Aorta (tissue), 5 donors: ENCODE results near the gene EXOC2. TPM values are rescaled to one million over a fixed set of nuclear protein-coding genes. Genes with fewer than 3 reads are reported as not detected.
"Not testable (repeated sequence)": the region's sequence is repeated elsewhere in the genome, so short reads cannot be mapped to it uniquely, and the experiment has no call there.

Experiments
- ATAC-seq: fragments of 200-7000 bp; cut with Tn5 transposase; one replicate; pipeline ENCODE4 v1.9.1; 2022; ENCODE audit warnings: moderate library complexity; ENCODE audit not compliant: low FRiP score
- DNase-seq, 2 donors: peaks; one replicate each; pipeline ENCODE4 v3.0.0-alpha.2; 2020
- H3K27ac ChIP-seq, 2 donors: one replicate each; pipeline ENCODE4 v1.5.1; 2013; ENCODE audit warnings: low read length in 2 of 2, mild to moderate bottlenecking in 2 of 2, moderate library complexity in 2 of 2, control low read depth in 1 of 2, inconsistent platforms in 1 of 2, low read depth in 1 of 2
- H3K27me3 ChIP-seq, 2 donors: one replicate each; pipeline ENCODE4 v1.6.1; 2013; ENCODE audit warnings: control low read depth in 1 of 2, low read length in 1 of 2, mild to moderate bottlenecking in 1 of 2, moderate library complexity in 1 of 2; ENCODE audit not compliant: insufficient read depth in 2 of 2, control insufficient read depth in 1 of 2
- H3K36me3 ChIP-seq, 2 donors: one replicate each; pipeline ENCODE4 v1.6.1; 2013; ENCODE audit warnings: control low read depth in 1 of 2, low read length in 1 of 2, mild to moderate bottlenecking in 1 of 2; ENCODE audit not compliant: insufficient read depth in 2 of 2, control insufficient read depth in 1 of 2
- H3K4me1 ChIP-seq, 2 donors: one replicate each; pipeline ENCODE4 v1.6.1; 2013; ENCODE audit warnings: low read length in 2 of 2, control low read depth in 1 of 2, mild to moderate bottlenecking in 1 of 2, moderate library complexity in 1 of 2; ENCODE audit not compliant: insufficient read depth in 2 of 2, control insufficient read depth in 1 of 2
- H3K4me3 ChIP-seq, 2 donors: one replicate each; pipeline ENCODE4 v1.5.1; 2013; ENCODE audit warnings: low read length in 2 of 2, control low read depth in 1 of 2, mild to moderate bottlenecking in 1 of 2
- H3K9me3 ChIP-seq: one replicate; pipeline ENCODE4 v1.6.1; 2013; ENCODE audit warnings: mild to moderate bottlenecking, low read length; ENCODE audit not compliant: control insufficient read depth
- WGBS, 2 donors: extraction: QIAGEN DNeasy Blood & Tissue Kit; methylation state at CpG; one replicate each; pipeline ENCODE4 v1.1.7; 2013; 5-methylcytosine and 5-hydroxymethylcytosine counted together
- intact Hi-C, 2 donors: fragments of 100-400 bp; cut with DNase I; formaldehyde crosslinking; loops; one replicate each; pipeline versions ENCODE4 v1.14.2 to v1.15.0; 2022
- polyA plus RNA-seq, 2 donors: library from polyadenylated mRNA; stranded (reverse); fragments of 200-250 nt; gene quantifications; one replicate each; pipeline ENCODE4 v1.2.3, GENCODE V29; 2013
- total RNA-seq, 2 donors: library from RNA; stranded (reverse); fragmentation: NEBNext Ultra II Directional; extraction: Animal tissue kit (Norgen Biotek cat#: 25700); gene quantifications; one replicate each; pipeline ENCODE4 v1.2.1, GENCODE V29; 2021
- donor health status: healthy with polysubstance abuse.
- donor health status: Bipolar disorder and iron deficiency.
- donor health status: DM: no; HTN: no; CAD: no.
- donor health status: DM: no; HTN: no; CAD: no.
- donor health status: DM: yes; HTN: yes; CAD: no.

Gene EXOC2
- total and polyA plus RNA-seq, 4 donors, result 3.4 to 22.8 (median 11.7) TPM

GRCh38 chr6:617456-618100 lies 75.4 kb downstream of the EXOC2 start:
- H3K4me3 ChIP-seq, result no peak overlapping the region
- no peaks in the 10 kb centered on the region for H3K9me3 ChIP-seq
- no peaks in the 10 kb centered on the region for H3K27me3 ChIP-seq
- H3K4me1 ChIP-seq, result no peaks in the 10 kb centered on the region
- peaks cover 0 to 2% of the 10 kb centered on the region in 2 donors for H3K36me3 ChIP-seq
- no peak overlapping the region for H3K27ac ChIP-seq
- 95% methylated on average over 11 of the region's 11 CpGs for WGBS, 2 donors
- DNase-seq (no peak), ATAC-seq (no peak)
- intact Hi-C loops, result no loop called here

GRCh38 chr6:613981-614380 lies 79.0 kb downstream of the EXOC2 start:
- no peaks in the 10 kb centered on the region for H3K27me3 ChIP-seq
- ATAC-seq (no peak), DNase-seq (no peak)
- intact Hi-C loops, result no loop called here
- 84 to 86% methylated on average over 7 of the region's 7 CpGs for WGBS, 2 donors
- H3K9me3 ChIP-seq, result no peaks in the 10 kb centered on the region
- no peak overlapping the region for H3K4me3 ChIP-seq
- no peak overlapping the region for H3K27ac ChIP-seq
- no peaks in the 10 kb centered on the region for H3K4me1 ChIP-seq
- peaks cover 0 to 2% of the 10 kb centered on the region in 2 donors for H3K36me3 ChIP-seq

- intact Hi-C loops, result no loop called here
- ATAC-seq (no peak), DNase-seq (no peak)
- no peaks in the 10 kb centered on the region for H3K36me3 ChIP-seq
- no peak overlapping the region for H3K4me3 ChIP-seq
- H3K27ac ChIP-seq, result no peak overlapping the region
- no peaks in the 10 kb centered on the region for H3K9me3 ChIP-seq
- no peaks in the 10 kb centered on the region for H3K27me3 ChIP-seq
- 58 to 63% methylated on average over 4 of the region's 4 CpGs for WGBS, 2 donors
- no peaks in the 10 kb centered on the region for H3K4me1 ChIP-seq
Observed at GRCh38 chr6:611928-612327, 81.0 kb downstream of the EXOC2 start.

GRCh38 chr6:610882-611281 lies 82.1 kb downstream of the EXOC2 start:
- Histone ChIP-seq H3K27ac (no peak overlapping the region), H3K9me3 (no peaks in the 10 kb centered on the region), H3K36me3 (no peaks in the 10 kb centered on the region), H3K4me1 (no peaks in the 10 kb centered on the region), H3K4me3 (no peak overlapping the region), H3K27me3 (no peaks in the 10 kb centered on the region)
- WGBS, 2 donors, result 65 to 71% methylated on average over 2 of the region's 2 CpGs
- ATAC-seq (no peak), DNase-seq (no peak)
- intact Hi-C loops, result no loop called here

- DNase-seq (no peak), ATAC-seq (no peak)
- intact Hi-C loops, result no loop called here
- 91 to 94% methylated on average over 4 of the region's 4 CpGs for WGBS, 2 donors
- no peaks in the 10 kb centered on the region for H3K4me1 ChIP-seq
- no peaks in the 10 kb centered on the region for H3K27me3 ChIP-seq
- no peaks in the 10 kb centered on the region for H3K9me3 ChIP-seq
- H3K27ac ChIP-seq, result no peak overlapping the region
- no peak overlapping the region for H3K4me3 ChIP-seq
- H3K36me3 ChIP-seq, result no peaks in the 10 kb centered on the region
Observed at GRCh38 chr6:609905-610304, 83.0 kb downstream of the EXOC2 start.

GRCh38 chr6:606829-607379 lies 86.0 kb downstream of the EXOC2 start:
- WGBS, 2 donors, result 79 to 91% methylated on average over 14 of the region's 14 CpGs
- Histone ChIP-seq H3K9me3 (no peaks in the 10 kb centered on the region), H3K4me1 (no peaks in the 10 kb centered on the region), H3K27ac (no peak overlapping the region), H3K27me3 (no peaks in the 10 kb centered on the region), H3K36me3 (no peaks in the 10 kb centered on the region), H3K4me3 (no peak overlapping the region)
- ATAC-seq (no peak), DNase-seq (no peak)
- intact Hi-C loops, result no loop called here

- intact Hi-C loops, DNase-seq, ATAC-seq, H3K4me1 ChIP-seq, H3K4me3 ChIP-seq, H3K36me3 ChIP-seq, H3K9me3 ChIP-seq, H3K27ac ChIP-seq, H3K27me3 ChIP-seq: not testable (repeated sequence)
- 97 to 98% methylated on average over 5 of the region's 5 CpGs for WGBS, 2 donors
Observed at GRCh38 chr6:605895-606294, 87.0 kb downstream of the EXOC2 start.

DNA sequence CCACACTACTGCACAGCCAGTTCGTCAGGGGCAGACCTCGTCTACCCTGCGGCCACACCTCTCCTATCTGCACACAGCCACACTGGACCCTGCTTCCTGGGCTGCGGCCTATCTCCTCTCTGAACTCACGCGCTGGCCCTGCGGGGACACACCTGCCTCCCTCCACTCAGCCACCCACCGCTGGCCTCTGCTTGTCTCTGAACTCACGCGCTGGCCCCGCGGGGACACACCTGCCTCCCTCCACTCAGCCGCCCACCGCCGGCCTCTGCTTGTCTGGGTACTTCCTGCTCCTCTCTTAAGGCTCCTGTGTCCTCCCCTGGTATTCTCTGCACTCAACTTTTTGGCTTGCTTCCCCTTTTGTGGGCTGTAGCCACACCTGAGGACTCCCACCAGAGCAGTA lies 88.4 kb downstream of the EXOC2 start:
- H3K27me3 ChIP-seq, result no peaks in the 10 kb centered on the region
- intact Hi-C loops, result no loop called here
- no peak for ATAC-seq
- H3K27ac ChIP-seq, result no peak overlapping the region
- H3K9me3 ChIP-seq, result no peaks in the 10 kb centered on the region
- 95 to 97% methylated on average over 15 of the region's 15 CpGs for WGBS, 2 donors
- no peaks in the 10 kb centered on the region for H3K36me3 ChIP-seq
- no peak overlapping the region for H3K4me3 ChIP-seq
- no peak for DNase-seq
- no peaks in the 10 kb centered on the region for H3K4me1 ChIP-seq

GRCh38 chr6:603265-603664 lies 89.7 kb downstream of the EXOC2 start:
- no peak for DNase-seq
- WGBS, 2 donors, result 95 to 98% methylated on average over 6 of the region's 6 CpGs
- Histone ChIP-seq H3K27ac (no peak overlapping the region), H3K4me3 (no peak overlapping the region), H3K9me3 (no peaks in the 10 kb centered on the region), H3K4me1 (no peaks in the 10 kb centered on the region), H3K36me3 (no peaks in the 10 kb centered on the region), H3K27me3 (no peaks in the 10 kb centered on the region)
- intact Hi-C loops, result no loop called here
- no peak for ATAC-seq
